GM12878 (cell line): ENCODE results near the gene NUDCD3. TPM values are rescaled to one million over a fixed set of nuclear protein-coding genes. Genes with fewer than 3 reads are reported as not detected.

Source experiments
- ATAC-seq: fragments of 200-7000 bp; cut with Tn5 transposase; 3 replicates; pipeline ENCODE4 v1.9.1; 2020; ENCODE audit warnings: mild to moderate bottlenecking, moderate library complexity
- BruUV-seq: library from RNA; stranded (reverse); fragments of 400-500 nt; replicated peaks from 2 replicates; lab custom pipeline; 2021; lab: Mats Ljungman, UMichigan
- CTCF ChIA-PET: fragments of 300-600 bp; sonication (Branson Sonifier 250); formaldehyde crosslinking; extraction: SDS; loops from one replicate; lab custom pipeline; 2021; ENCODE audit warnings: inconsistent platforms; lab: Yijun Ruan, JAX
- POLR2A ChIA-PET: fragments of 350-600 bp; formaldehyde crosslinking; extraction: SDS; loops from one replicate; lab custom pipeline; 2021; ENCODE audit warnings: inconsistent platforms; lab: Charles Lee
- RAD21 ChIA-PET: fragments of 300-600 bp; sonication (Branson Sonifier 250); formaldehyde crosslinking; loops from one replicate; lab custom pipeline; 2023; ENCODE audit warnings: antibody characterized with exemption; ENCODE audit not compliant: unreplicated experiment; lab: Charles Lee
- SMC1A ChIA-PET: fragments of 300-600 bp; sonication (Branson Sonifier 250); formaldehyde crosslinking; loops from one replicate; lab custom pipeline; 2023; ENCODE audit not compliant: unreplicated experiment, uncharacterized antibody; lab: Charles Lee
- DNase-seq: peaks from one replicate; pipeline ENCODE4 v3.0.0-alpha.2; 2011; ENCODE audit warnings: low read depth, low spot score
- FAIRE-seq: peaks from 3 replicates; lab custom pipeline; 2011; peaks lifted over from hg19 to GRCh38; lab: Jason Lieb, UNC
- H2AFZ ChIP-seq: 2 replicates; pipeline ENCODE4 v1.6.0; 2011; ENCODE audit warnings: low read depth, low read length, control low read depth; ENCODE audit not compliant: control insufficient read depth
- H3K27ac ChIP-seq: 2 replicates; pipeline ENCODE4 v1.5.1; 2011; ENCODE audit warnings: control low read depth; ENCODE audit not compliant: control insufficient read depth, insufficient read depth
- H3K27me3 ChIP-seq, 2 experiments: replicated peaks in 1 of 2; 2 replicates each; pipeline versions ENCODE4 v1.6.0 to v1.6.1; 2011; ENCODE audit warnings: low read length in 1 of 2; ENCODE audit not compliant: control insufficient read depth in 2 of 2, insufficient read depth in 2 of 2
- H3K36me3 ChIP-seq, 2 experiments: 2 replicates each; pipeline ENCODE4 v1.5.1; 2011; ENCODE audit warnings: low read length in 1 of 2; ENCODE audit not compliant: control insufficient read depth in 2 of 2, insufficient read depth in 2 of 2
- H3K4me1 ChIP-seq: 2 replicates; pipeline ENCODE4 v1.6.1; 2011; ENCODE audit warnings: mild to moderate bottlenecking, low read length, moderate library complexity, mixed read lengths; ENCODE audit not compliant: control insufficient read depth, insufficient read depth
- H3K4me2 ChIP-seq: 2 replicates; pipeline ENCODE4 v1.6.0; 2011; ENCODE audit warnings: control low read depth; ENCODE audit not compliant: control insufficient read depth, insufficient read depth
- H3K4me3 ChIP-seq: fragments of 200-600 bp; sonication (generic); 2 replicates; pipeline ENCODE4 v1.5.1; 2016
- H3K79me2 ChIP-seq: 2 replicates; pipeline ENCODE4 v1.6.0; 2011; ENCODE audit warnings: low read length; ENCODE audit not compliant: control insufficient read depth, insufficient read depth
- H3K9ac ChIP-seq: 2 replicates; pipeline ENCODE4 v1.8.0; 2011; ENCODE audit warnings: low read length, control low read depth, mixed read lengths; ENCODE audit not compliant: control insufficient read depth, insufficient read depth
- H3K9me3 ChIP-seq: replicated peaks from 3 replicates; pipeline ENCODE4 v1.5.1; 2011; ENCODE audit warnings: mild to moderate bottlenecking, low read length; ENCODE audit not compliant: control insufficient read depth, insufficient read depth
- H4K20me1 ChIP-seq: 2 replicates; pipeline ENCODE4 v1.6.0; 2011; ENCODE audit not compliant: control insufficient read depth, insufficient read depth
- DPF2 ChIP-seq: fragments of 450-650 bp; IDR thresholded peaks from 2 replicates; pipeline ENCODE4 v1.6.1; 2017; ENCODE audit warnings: mild to moderate bottlenecking
- EGR1 ChIP-seq, 2 experiments: IDR thresholded peaks; 1 replicate in 1 of 2; 2 replicates in 1 of 2; pipeline ENCODE4 v1.6.1; 2011 to 2012; ENCODE audit warnings: low read depth in 2 of 2, low read length in 2 of 2, borderline replicate concordance in 1 of 2, mild to moderate bottlenecking in 1 of 2, moderate library complexity in 1 of 2
- IRF4 ChIP-seq: IDR thresholded peaks from 2 replicates; pipeline ENCODE4 v1.6.1; 2011; ENCODE audit warnings: low read depth, low read length
- MEF2A ChIP-seq: IDR thresholded peaks from 2 replicates; pipeline ENCODE4 v1.6.1; 2011; ENCODE audit warnings: low read depth, mild to moderate bottlenecking, low read length, moderate library complexity; ENCODE audit not compliant: insufficient read depth
- MYB ChIP-seq: fragments of 150-350 bp; IDR thresholded peaks from 2 replicates; pipeline ENCODE4 v1.6.1; 2014; ENCODE audit warnings: mild to moderate bottlenecking, low read depth, low read length, borderline replicate concordance
- MYC ChIP-seq: IDR thresholded peaks from 2 replicates; pipeline ENCODE4 v1.6.1; 2011; ENCODE audit warnings: mild to moderate bottlenecking, low read length, moderate library complexity, inconsistent platforms; ENCODE audit not compliant: insufficient read depth, insufficient replicate concordance, insufficient read length, severe bottlenecking
- PBX3 ChIP-seq: IDR thresholded peaks from 2 replicates; pipeline ENCODE4 v1.6.1; 2011; ENCODE audit warnings: mild to moderate bottlenecking, low read depth, low read length, moderate library complexity; ENCODE audit not compliant: insufficient replicate concordance
- POU2F2 ChIP-seq: IDR thresholded peaks from 3 replicates; pipeline ENCODE4 v1.6.1; 2011; ENCODE audit warnings: low read depth, mild to moderate bottlenecking, low read length, borderline replicate concordance
- RAD51 ChIP-seq: fragments of 450-650 bp; IDR thresholded peaks from 2 replicates; pipeline ENCODE4 v1.6.1; 2016; ENCODE audit warnings: moderate library complexity, mild to moderate bottlenecking, inconsistent platforms
- YBX1 ChIP-seq: fragments of 450-650 bp; IDR thresholded peaks from 2 replicates; pipeline ENCODE4 v1.6.1; 2016; ENCODE audit warnings: antibody characterized with exemption
- ZNF384 ChIP-seq: IDR thresholded peaks from 2 replicates; pipeline ENCODE4 v1.6.1; 2012; ENCODE audit warnings: low read depth, mild to moderate bottlenecking, low read length, improper control_type of control experiment, borderline replicate concordance
- WGBS: methylation state at CpG from one replicate; pipeline ENCODE4 v1.1.6; 2016; ENCODE audit warnings: low lambda C conversion rate; ENCODE audit not compliant: insufficient replicate concordance, insufficient coverage; ENCODE audit errors: missing lambda C conversion rate; 5-methylcytosine and 5-hydroxymethylcytosine counted together
- in situ Hi-C: fragments of 300-500 bp; cut with MboI; formaldehyde crosslinking; loops from 9 replicates; pipeline ENCODE4 v1.14.3; 2018; ENCODE audit warnings: mixed read lengths
- intact Hi-C: fragments of 100-400 bp; cut with micrococcal nuclease; formaldehyde crosslinking; loops from one replicate; pipeline ENCODE4 v1.14.2; 2022; ENCODE audit not compliant: unreplicated experiment
- polyA plus RNA-seq, 11 experiments: library from polyadenylated mRNA; depleted of rRNA in 4 of 11; unstranded in 6 of 11; stranded (reverse) in 5 of 11; fragments of >200 nt; fragmentation: Nextera tagmentation in 4 of 11; fragmentation: Illumina TruSeq in 1 of 11; extraction: Ambion mirVana in 4 of 11; extraction: Trizol in 1 of 11; gene quantifications; 1 replicate in 1 of 11; 2 replicates in 10 of 11; pipeline versions ENCODE4 v1.2.1 to v1.2.3, GENCODE V29; 2011 to 2016; ENCODE audit warnings: inconsistent platforms in 2 of 11, missing spikeins in 2 of 11, low read depth in 1 of 11
- total RNA-seq, 4 experiments: library from RNA; depleted of rRNA in 3 of 4; stranded (reverse); fragments of >200 nt in 3 of 4; fragmentation: Illumina TruSeq in 1 of 4; extraction: Trizol in 1 of 4; gene quantifications; 2 replicates each; pipeline versions ENCODE4 v1.2.1 to v1.2.3, GENCODE V29; 2013 to 2021
- TF ChIP-seq, protein P1 (sequence below), 3 experiments: IDR thresholded peaks in 2 of 3; conservative IDR thresholded peaks in 1 of 3; 2 replicates each; pipeline ENCODE4 v1.5.1; 2011; ENCODE audit warnings: low read depth in 3 of 3, low read length in 3 of 3, mild to moderate bottlenecking in 3 of 3, control low read depth in 2 of 3, moderate library complexity in 2 of 3, inconsistent platforms in 1 of 3, mixed read lengths in 1 of 3; ENCODE audit not compliant: control insufficient read depth in 2 of 3, insufficient read depth in 1 of 3; ENCODE audit errors: extremely low read depth in 1 of 3
- TF ChIP-seq, protein P2 (sequence below): IDR thresholded peaks from 2 replicates; pipeline ENCODE4 v1.6.1; 2012; ENCODE audit warnings: mild to moderate bottlenecking, low read depth, low read length

Gene NUDCD3
- total and polyA plus RNA-seq, 10 of the 15 experiments (the other 5 are each of a cell fraction or from before 2014, with no cell fraction given), result 25.0 to 89.8 (median 46.4) TPM

GRCh38 chr7:44393238-44394111 is 97.0 kb downstream of the NUDCD3 start:
- TF ChIP-seq DPF2 (no peak), MYB (no peak), MYC (no peak), MEF2A (no peak), PBX3 (no peak), YBX1 (no peak), EGR1 (IDR thresholded peaks at IDR 0.05; ENCODE audit: borderline replicate concordance in 1 of 2, low read depth in 2 of 2, low read length in 2 of 2) (no peak), RAD51 (no peak), POU2F2 (no peak), IRF4 (no peak), ZNF384 (no peak)
- TF ChIP-seq, protein P1, sequence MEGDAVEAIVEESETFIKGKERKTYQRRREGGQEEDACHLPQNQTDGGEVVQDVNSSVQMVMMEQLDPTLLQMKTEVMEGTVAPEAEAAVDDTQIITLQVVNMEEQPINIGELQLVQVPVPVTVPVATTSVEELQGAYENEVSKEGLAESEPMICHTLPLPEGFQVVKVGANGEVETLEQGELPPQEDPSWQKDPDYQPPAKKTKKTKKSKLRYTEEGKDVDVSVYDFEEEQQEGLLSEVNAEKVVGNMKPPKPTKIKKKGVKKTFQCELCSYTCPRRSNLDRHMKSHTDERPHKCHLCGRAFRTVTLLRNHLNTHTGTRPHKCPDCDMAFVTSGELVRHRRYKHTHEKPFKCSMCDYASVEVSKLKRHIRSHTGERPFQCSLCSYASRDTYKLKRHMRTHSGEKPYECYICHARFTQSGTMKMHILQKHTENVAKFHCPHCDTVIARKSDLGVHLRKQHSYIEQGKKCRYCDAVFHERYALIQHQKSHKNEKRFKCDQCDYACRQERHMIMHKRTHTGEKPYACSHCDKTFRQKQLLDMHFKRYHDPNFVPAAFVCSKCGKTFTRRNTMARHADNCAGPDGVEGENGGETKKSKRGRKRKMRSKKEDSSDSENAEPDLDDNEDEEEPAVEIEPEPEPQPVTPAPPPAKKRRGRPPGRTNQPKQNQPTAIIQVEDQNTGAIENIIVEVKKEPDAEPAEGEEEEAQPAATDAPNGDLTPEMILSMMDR (IDR thresholded peaks at IDR 0.05 in 2 of 3, conservative IDR thresholded peaks at IDR 0.05 in 1 of 3; ENCODE audit: control insufficient read depth in 2 of 3, extremely low read depth in 1 of 3, insufficient read depth in 1 of 3, low read depth in 3 of 3, low read length in 3 of 3), result no peak
- TF ChIP-seq, protein P2, sequence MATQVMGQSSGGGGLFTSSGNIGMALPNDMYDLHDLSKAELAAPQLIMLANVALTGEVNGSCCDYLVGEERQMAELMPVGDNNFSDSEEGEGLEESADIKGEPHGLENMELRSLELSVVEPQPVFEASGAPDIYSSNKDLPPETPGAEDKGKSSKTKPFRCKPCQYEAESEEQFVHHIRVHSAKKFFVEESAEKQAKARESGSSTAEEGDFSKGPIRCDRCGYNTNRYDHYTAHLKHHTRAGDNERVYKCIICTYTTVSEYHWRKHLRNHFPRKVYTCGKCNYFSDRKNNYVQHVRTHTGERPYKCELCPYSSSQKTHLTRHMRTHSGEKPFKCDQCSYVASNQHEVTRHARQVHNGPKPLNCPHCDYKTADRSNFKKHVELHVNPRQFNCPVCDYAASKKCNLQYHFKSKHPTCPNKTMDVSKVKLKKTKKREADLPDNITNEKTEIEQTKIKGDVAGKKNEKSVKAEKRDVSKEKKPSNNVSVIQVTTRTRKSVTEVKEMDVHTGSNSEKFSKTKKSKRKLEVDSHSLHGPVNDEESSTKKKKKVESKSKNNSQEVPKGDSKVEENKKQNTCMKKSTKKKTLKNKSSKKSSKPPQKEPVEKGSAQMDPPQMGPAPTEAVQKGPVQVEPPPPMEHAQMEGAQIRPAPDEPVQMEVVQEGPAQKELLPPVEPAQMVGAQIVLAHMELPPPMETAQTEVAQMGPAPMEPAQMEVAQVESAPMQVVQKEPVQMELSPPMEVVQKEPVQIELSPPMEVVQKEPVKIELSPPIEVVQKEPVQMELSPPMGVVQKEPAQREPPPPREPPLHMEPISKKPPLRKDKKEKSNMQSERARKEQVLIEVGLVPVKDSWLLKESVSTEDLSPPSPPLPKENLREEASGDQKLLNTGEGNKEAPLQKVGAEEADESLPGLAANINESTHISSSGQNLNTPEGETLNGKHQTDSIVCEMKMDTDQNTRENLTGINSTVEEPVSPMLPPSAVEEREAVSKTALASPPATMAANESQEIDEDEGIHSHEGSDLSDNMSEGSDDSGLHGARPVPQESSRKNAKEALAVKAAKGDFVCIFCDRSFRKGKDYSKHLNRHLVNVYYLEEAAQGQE, result no peak

More at GRCh38 chr7:44393238-44394111, 97.0 kb downstream of the NUDCD3 start:
- ChIA-PET CTCF (interaction anchor here (0.6 kb wide), 1 partner anchor 130 kb away, joined by 3 read pairs; no protein-coding TSS in a partner anchor), SMC1A (no interaction called here), RAD21 (no interaction called here), POLR2A (no interaction called here)
- ATAC-seq, result no peak
- in situ Hi-C loops (no loop called here), intact Hi-C loops (no loop called here)
- no peak for FAIRE-seq
- Histone ChIP-seq H3K4me2 (no peak overlapping the region), H2AFZ (no peak overlapping the region), H3K79me2 (no peaks in the 10 kb centered on the region), H3K27me3 (no peaks in the 10 kb centered on the region), H3K4me1 (no peaks in the 10 kb centered on the region), H3K4me3 (no peak overlapping the region), H3K27ac (no peak overlapping the region), H3K9me3 (no peaks in the 10 kb centered on the region), H3K9ac (no peak overlapping the region), H4K20me1 (no peaks in the 10 kb centered on the region), H3K36me3 (peaks cover 16 to 18% of the 10 kb centered on the region in 2 experiments)
- WGBS, result 90% methylated on average over 7 of the region's 7 CpGs
- BruUV-seq, result no TSS peak
- no peak for DNase-seq
